ENCODE measurements around the gene DCP1B. TPM values are rescaled to one million over a fixed set of nuclear protein-coding genes. Genes with fewer than 3 reads are reported as not detected.
A peak's percentile ranks its signal among the peaks of the same experiment; 100 is the strongest.
"Not testable (repeated sequence)": the region's sequence is repeated elsewhere in the genome, so short reads cannot be mapped to it uniquely, and the experiment has no call there.

DCP1B gene
- total RNA-seq, 2 donors from 2014 or later = 18.3 to 35.4 TPM

- Histone ChIP-seq H3K4me1 (ENCODE audit: control insufficient read depth, insufficient read depth, low read length) (no peaks in the 10 kb centered on the region), H3K9ac (ENCODE audit: extremely low read depth, low read length, poor library complexity, severe bottlenecking) (no peak overlapping the region), H3K36me3 (ENCODE audit: control insufficient read depth, insufficient read depth, low read length) (peaks cover 51% of the 10 kb centered on the region), H3K4me3 (ENCODE audit: low read length) (no peak overlapping the region), H3K27me3 (ENCODE audit: control insufficient read depth, insufficient read depth, low read length, poor library complexity, severe bottlenecking) (no peaks in the 10 kb centered on the region), H3K9me3 (ENCODE audit: control insufficient read depth, low read length) (peaks cover 7% of the 10 kb centered on the region), H3K27ac (ENCODE audit: low read depth, low read length) (no peak overlapping the region)
- Mint-ChIP-seq H3K4me3 (no peak overlapping the region), H3K4me1 (peaks cover 5% of the 10 kb centered on the region), H3K27me3 (ENCODE audit: insufficient read depth) (no peaks in the 10 kb centered on the region), H3K36me3 (ENCODE audit: low read depth) (peaks cover 85% of the 10 kb centered on the region), H3K9me3 (peaks cover 18% of the 10 kb centered on the region), H3K27ac (peak overlapping the region; percentile 36)
- 20 to 43% methylated on average over 1 of the region's 1 CpG for WGBS, 2 experiments (ENCODE audit: insufficient coverage in 1 of 2, insufficient read length in 1 of 2)
- DNase-seq = no peak
- no peak for TF ChIP-seq CTCF (conservative IDR thresholded peaks at IDR 0.05)
Observed at GRCh38 chr12:1947081-1947480, 57.2 kb downstream of the DCP1B start.

GRCh38 chr12:1946296-1946695 is 58.0 kb downstream of the DCP1B start:
- H3K9me3 ChIP-seq (ENCODE audit: control insufficient read depth, low read length) = peaks cover 7% of the 10 kb centered on the region
- H3K27me3 ChIP-seq (ENCODE audit: control insufficient read depth, insufficient read depth, low read length, poor library complexity, severe bottlenecking) = no peaks in the 10 kb centered on the region
- no peak overlapping the region for H3K27ac ChIP-seq (ENCODE audit: low read depth, low read length)
- no peak overlapping the region for H3K4me3 ChIP-seq (ENCODE audit: low read length)
- H3K27me3 Mint-ChIP-seq (ENCODE audit: insufficient read depth) = no peaks in the 10 kb centered on the region
- peaks cover 5% of the 10 kb centered on the region for H3K4me1 Mint-ChIP-seq
- peaks cover 43% of the 10 kb centered on the region for H3K36me3 ChIP-seq (ENCODE audit: control insufficient read depth, insufficient read depth, low read length)
- 89 to 94% methylated on average over 3 of the region's 3 CpGs for WGBS, 2 experiments (ENCODE audit: insufficient coverage in 1 of 2, insufficient read length in 1 of 2)
- no peak overlapping the region for H3K9ac ChIP-seq (ENCODE audit: extremely low read depth, low read length, poor library complexity, severe bottlenecking)
- no peak for DNase-seq
- no peak overlapping the region for H3K27ac Mint-ChIP-seq
- H3K4me3 Mint-ChIP-seq = no peak overlapping the region
- no peaks in the 10 kb centered on the region for H3K4me1 ChIP-seq (ENCODE audit: control insufficient read depth, insufficient read depth, low read length)
- H3K9me3 Mint-ChIP-seq = peaks cover 18% of the 10 kb centered on the region
- no peak for TF ChIP-seq CTCF (conservative IDR thresholded peaks at IDR 0.05)
- peaks cover 82% of the 10 kb centered on the region for H3K36me3 Mint-ChIP-seq (ENCODE audit: low read depth)

GRCh38 chr12:1945502-1945901 is 58.8 kb downstream of the DCP1B start:
- H3K9me3 Mint-ChIP-seq = peaks cover 18% of the 10 kb centered on the region
- peaks cover 83% of the 10 kb centered on the region for H3K36me3 Mint-ChIP-seq (ENCODE audit: low read depth)
- WGBS, 2 experiments (ENCODE audit: insufficient coverage in 1 of 2, insufficient read length in 1 of 2) = 98 to 100% methylated on average over 2 to 5 of the region's 5 CpGs

More at GRCh38 chr12:1945502-1945901, 58.8 kb downstream of the DCP1B start:
- not testable (repeated sequence) for H3K9me3 ChIP-seq (ENCODE audit: control insufficient read depth, low read length); DNase-seq; H3K4me3 Mint-ChIP-seq; H3K27me3 Mint-ChIP-seq (ENCODE audit: insufficient read depth); H3K4me1 ChIP-seq (ENCODE audit: control insufficient read depth, insufficient read depth, low read length); H3K27me3 ChIP-seq (ENCODE audit: control insufficient read depth, insufficient read depth, low read length, poor library complexity, severe bottlenecking); H3K4me1 Mint-ChIP-seq; H3K27ac Mint-ChIP-seq; H3K9ac ChIP-seq (ENCODE audit: extremely low read depth, low read length, poor library complexity, severe bottlenecking); H3K27ac ChIP-seq (ENCODE audit: low read depth, low read length); H3K4me3 ChIP-seq (ENCODE audit: low read length)
- H3K36me3 ChIP-seq (ENCODE audit: control insufficient read depth, insufficient read depth, low read length) = peaks cover 40% of the 10 kb centered on the region

Data from endodermal cell (in vitro differentiated cells).